ENCODE results near the gene LRRC47. TPM values are rescaled to one million over a fixed set of nuclear protein-coding genes. Genes with fewer than 3 reads are reported as not detected.

Gene LRRC47
- total RNA-seq, 1 experiment from 2014 or later, result 32.9 TPM

- no peak for DNase-seq (ENCODE audit: low read depth)
These were observed 63.7 kb downstream of the LRRC47 start for GRCh38 chr1:3732434-3733093.

GRCh38 chr1:3731583-3732433 lies 64.5 kb downstream of the LRRC47 start:
- no peak for DNase-seq (ENCODE audit: low read depth)

GRCh38 chr1:3730543-3731247 lies 65.6 kb downstream of the LRRC47 start:
- DNase-seq (ENCODE audit: low read depth), result no peak

- DNase-seq (ENCODE audit: low read depth), result no peak
These were observed 66.4 kb downstream of the LRRC47 start for GRCh38 chr1:3729594-3730542.

Other genes with a start within 250 kb of the LRRC47 start
- 6.5 and 20.9 TPM in 2 replicates for gene MEGF6, start 185.0 kb downstream of the LRRC47 start, total RNA-seq (2014; rRNA removed; shearing (Covaris generic))
- gene TPRG1L, start 171.5 kb downstream of the LRRC47 start, total RNA-seq (2014; rRNA removed; shearing (Covaris generic)), result 12.8 and 16.0 TPM in 2 replicates
- 17.3 and 18.8 TPM in 2 replicates for gene WRAP73, start 146.4 kb downstream of the LRRC47 start, total RNA-seq (2014; rRNA removed; shearing (Covaris generic))
- gene TP73, start 144.0 kb downstream of the LRRC47 start, total RNA-seq (2014; rRNA removed; shearing (Covaris generic)), result 0.42 and 0.91 TPM in 2 replicates
- not detected in 2 replicates for gene CCDC27, start 44.0 kb downstream of the LRRC47 start, total RNA-seq (2014; rRNA removed; shearing (Covaris generic))
- gene SMIM1, start 23.7 kb downstream of the LRRC47 start, total RNA-seq (2014; rRNA removed; shearing (Covaris generic)), result not detected in 2 replicates
- gene CEP104, start 60.7 kb upstream of the LRRC47 start, total RNA-seq (2014; rRNA removed; shearing (Covaris generic)), result 25.4 and 36.7 TPM in 2 replicates
- 1.6 and 8.6 TPM in 2 replicates for gene DFFB, start 61.0 kb upstream of the LRRC47 start, total RNA-seq (2014; rRNA removed; shearing (Covaris generic))
- gene C1orf174, start 103.8 kb upstream of the LRRC47 start, total RNA-seq (2014; rRNA removed; shearing (Covaris generic)), result 34.7 and 43.5 TPM in 2 replicates